Measurements from ENCODE around the gene MED12L.
A peak's percentile ranks its signal among the peaks of the same experiment; 100 is the strongest.
"Not testable (repeated sequence)": the region's sequence is repeated elsewhere in the genome, so short reads cannot be mapped to it uniquely, and the experiment has no call there.

MED12L gene

GRCh38 chr3:151085227-151085888, at the start of gene MED12L:
Gene MED12L, plus strand, starts transcription at chr3:151085664. Its CDS starts 1,263 bp downstream, at chr3:151086927.
- no peaks in the 10 kb centered on the region for H3K36me3 Mint-ChIP-seq (ENCODE audit: low read depth)
- peak within 1 kb of the TSS; percentile 81 for H3K4me3 Mint-ChIP-seq
- H3K27me3 Mint-ChIP-seq = peaks cover 55% of the 10 kb centered on the region
- H3K9me3 Mint-ChIP-seq = no peaks in the 10 kb centered on the region
- H3K4me1 Mint-ChIP-seq (ENCODE audit: low read depth) = peaks cover 13% of the 10 kb centered on the region
- peak within 1 kb of the TSS; percentile 26 for H3K27ac Mint-ChIP-seq
- DNase-seq = peak; percentile 77

GRCh38 chr3:151037746-151038477, 47.6 kb upstream of the MED12L start:
- Mint-ChIP-seq H3K4me3 (no peak overlapping the region), H3K9me3 (no peaks in the 10 kb centered on the region), H3K36me3 (ENCODE audit: low read depth) (no peaks in the 10 kb centered on the region), H3K27ac (no peak overlapping the region), H3K27me3 (no peaks in the 10 kb centered on the region), H3K4me1 (ENCODE audit: low read depth) (no peaks in the 10 kb centered on the region)
- no peak for DNase-seq

- no peaks in the 10 kb centered on the region for H3K9me3 Mint-ChIP-seq
- no peak overlapping the region for H3K4me3 Mint-ChIP-seq
- H3K4me1 Mint-ChIP-seq (ENCODE audit: low read depth) = no peaks in the 10 kb centered on the region
- H3K27me3 Mint-ChIP-seq = peaks cover 10% of the 10 kb centered on the region
- DNase-seq = no peak
- no peak overlapping the region for H3K27ac Mint-ChIP-seq
- no peaks in the 10 kb centered on the region for H3K36me3 Mint-ChIP-seq (ENCODE audit: low read depth)
Measured at GRCh38 chr3:151044706-151045105, 40.8 kb upstream of the MED12L start.

- H3K4me3 Mint-ChIP-seq = no peak overlapping the region
- no peaks in the 10 kb centered on the region for H3K36me3 Mint-ChIP-seq (ENCODE audit: low read depth)
- H3K27me3 Mint-ChIP-seq = peaks cover 19% of the 10 kb centered on the region
- H3K27ac Mint-ChIP-seq = no peak overlapping the region
- no peak for DNase-seq
- no peaks in the 10 kb centered on the region for H3K4me1 Mint-ChIP-seq (ENCODE audit: low read depth)
- H3K9me3 Mint-ChIP-seq = no peaks in the 10 kb centered on the region
Measured at GRCh38 chr3:151047636-151048035, 37.8 kb upstream of the MED12L start.

- H3K27me3 Mint-ChIP-seq = peaks cover 28% of the 10 kb centered on the region
- H3K4me1 Mint-ChIP-seq (ENCODE audit: low read depth) = no peaks in the 10 kb centered on the region
- H3K9me3 Mint-ChIP-seq = no peaks in the 10 kb centered on the region
- H3K4me3 Mint-ChIP-seq = no peak overlapping the region
- no peak for DNase-seq
- no peaks in the 10 kb centered on the region for H3K36me3 Mint-ChIP-seq (ENCODE audit: low read depth)
- H3K27ac Mint-ChIP-seq = no peak overlapping the region
Measured at GRCh38 chr3:151051533-151051932, 33.9 kb upstream of the MED12L start.

GRCh38 chr3:151052346-151052745, 33.1 kb upstream of the MED12L start:
- no peaks in the 10 kb centered on the region for H3K4me1 Mint-ChIP-seq (ENCODE audit: low read depth)
- H3K4me3 Mint-ChIP-seq = no peak overlapping the region
- H3K27me3 Mint-ChIP-seq = peaks cover 28% of the 10 kb centered on the region
- H3K27ac Mint-ChIP-seq = no peak overlapping the region
- DNase-seq = no peak
- no peaks in the 10 kb centered on the region for H3K9me3 Mint-ChIP-seq
- H3K36me3 Mint-ChIP-seq (ENCODE audit: low read depth) = no peaks in the 10 kb centered on the region

GRCh38 chr3:151052756-151053155, 32.7 kb upstream of the MED12L start:
- Mint-ChIP-seq H3K4me3 (no peak overlapping the region), H3K9me3 (no peaks in the 10 kb centered on the region), H3K27ac (no peak overlapping the region), H3K36me3 (ENCODE audit: low read depth) (no peaks in the 10 kb centered on the region), H3K4me1 (ENCODE audit: low read depth) (no peaks in the 10 kb centered on the region), H3K27me3 (peaks cover 28% of the 10 kb centered on the region)
- DNase-seq = no peak

- H3K36me3 Mint-ChIP-seq (ENCODE audit: low read depth) = no peaks in the 10 kb centered on the region
- no peak overlapping the region for H3K27ac Mint-ChIP-seq
- no peak for DNase-seq
- no peak overlapping the region for H3K4me3 Mint-ChIP-seq
- H3K27me3 Mint-ChIP-seq = peaks cover 13% of the 10 kb centered on the region
- no peaks in the 10 kb centered on the region for H3K9me3 Mint-ChIP-seq
- H3K4me1 Mint-ChIP-seq (ENCODE audit: low read depth) = no peaks in the 10 kb centered on the region
Measured at GRCh38 chr3:151058740-151059139, 26.7 kb upstream of the MED12L start.

GRCh38 chr3:151062611-151063010, 22.9 kb upstream of the MED12L start:
- no peaks in the 10 kb centered on the region for H3K36me3 Mint-ChIP-seq (ENCODE audit: low read depth)
- H3K4me3 Mint-ChIP-seq = no peak overlapping the region
- H3K9me3 Mint-ChIP-seq = no peaks in the 10 kb centered on the region
- peaks cover 18% of the 10 kb centered on the region for H3K27me3 Mint-ChIP-seq
- no peak for DNase-seq
- H3K4me1 Mint-ChIP-seq (ENCODE audit: low read depth) = no peaks in the 10 kb centered on the region
- no peak overlapping the region for H3K27ac Mint-ChIP-seq

GRCh38 chr3:151067158-151067557, 18.3 kb upstream of the MED12L start:
- Mint-ChIP-seq H3K27me3 (peaks cover 16% of the 10 kb centered on the region), H3K9me3 (no peaks in the 10 kb centered on the region), H3K36me3 (ENCODE audit: low read depth) (no peaks in the 10 kb centered on the region), H3K27ac (no peak overlapping the region), H3K4me1 (ENCODE audit: low read depth) (no peaks in the 10 kb centered on the region), H3K4me3 (no peak overlapping the region)
- DNase-seq = no peak

GRCh38 chr3:151072842-151073241, 12.6 kb upstream of the MED12L start:
- H3K4me3 Mint-ChIP-seq; H3K27me3 Mint-ChIP-seq; H3K4me1 Mint-ChIP-seq (ENCODE audit: low read depth); DNase-seq; H3K27ac Mint-ChIP-seq; H3K9me3 Mint-ChIP-seq; H3K36me3 Mint-ChIP-seq (ENCODE audit: low read depth): not testable (repeated sequence)

- H3K4me3 Mint-ChIP-seq = no peak overlapping the region
- no peaks in the 10 kb centered on the region for H3K4me1 Mint-ChIP-seq (ENCODE audit: low read depth)
- no peak overlapping the region for H3K27ac Mint-ChIP-seq
- no peaks in the 10 kb centered on the region for H3K27me3 Mint-ChIP-seq
- H3K36me3 Mint-ChIP-seq (ENCODE audit: low read depth) = no peaks in the 10 kb centered on the region
- DNase-seq = no peak
- H3K9me3 Mint-ChIP-seq = no peaks in the 10 kb centered on the region
Measured at GRCh38 chr3:151074256-151074655, 11.2 kb upstream of the MED12L start.

- Mint-ChIP-seq H3K27ac (no peak overlapping the region), H3K36me3 (ENCODE audit: low read depth) (no peaks in the 10 kb centered on the region), H3K9me3 (no peaks in the 10 kb centered on the region), H3K27me3 (peaks cover 7% of the 10 kb centered on the region), H3K4me3 (no peak overlapping the region), H3K4me1 (ENCODE audit: low read depth) (no peaks in the 10 kb centered on the region)
- DNase-seq = no peak
Measured at GRCh38 chr3:151075869-151076562, 9.4 kb upstream of the MED12L start.

GRCh38 chr3:151076626-151077025, 8.8 kb upstream of the MED12L start:
- Mint-ChIP-seq H3K27me3 (peaks cover 7% of the 10 kb centered on the region), H3K9me3 (no peaks in the 10 kb centered on the region), H3K4me3 (no peak overlapping the region), H3K4me1 (ENCODE audit: low read depth) (no peaks in the 10 kb centered on the region), H3K27ac (no peak overlapping the region), H3K36me3 (ENCODE audit: low read depth) (no peaks in the 10 kb centered on the region)
- DNase-seq = no peak

GRCh38 chr3:151081082-151081481, 4.4 kb upstream of the MED12L start:
- not testable (repeated sequence) for H3K27ac Mint-ChIP-seq; H3K36me3 Mint-ChIP-seq (ENCODE audit: low read depth)
- peaks cover 36% of the 10 kb centered on the region for H3K27me3 Mint-ChIP-seq

More at GRCh38 chr3:151081082-151081481, 4.4 kb upstream of the MED12L start:
- not testable (repeated sequence) for H3K9me3 Mint-ChIP-seq; DNase-seq; H3K4me3 Mint-ChIP-seq; H3K4me1 Mint-ChIP-seq (ENCODE audit: low read depth)
